ENCODE data around the gene FKBP6.
"Not testable (repeated sequence)": the region's sequence is repeated elsewhere in the genome, so short reads cannot be mapped to it uniquely, and the experiment has no call there.

- TF ChIP-seq ATF2 (tag by site-specific recombination; IDR thresholded peaks at IDR 0.05; ENCODE audit: low read depth); CTCF (tag by site-specific recombination; IDR thresholded peaks at IDR 0.05): not testable (repeated sequence)
Observed at GRCh38 chr7:73360590-73360989, 32.6 kb downstream of the FKBP6 start.

Measured in HEK293 (cell line).